Lung (tissue), 12 donors: Measurements from ENCODE around the gene SLC35E2B. TPM values are rescaled to one million over a fixed set of nuclear protein-coding genes. Genes with fewer than 3 reads are reported as not detected.
"Not testable (repeated sequence)": the region's sequence is repeated elsewhere in the genome, so short reads cannot be mapped to it uniquely, and the experiment has no call there.

Experiments used
- ATAC-seq: fragments of 200-7000 bp; cut with Tn5 transposase; one replicate; pipeline ENCODE4 v1.9.1; 2020; ENCODE audit warnings: moderate number of reproducible peaks; ENCODE audit not compliant: insufficient read depth, low FRiP score
- DNase-seq, 3 donors: peaks; one replicate each; pipeline ENCODE4 v3.0.0-alpha.2; 2013 to 2017
- H3K27ac ChIP-seq, 2 donors: one replicate each; pipeline ENCODE4 v1.5.1; 2013; ENCODE audit warnings: mild to moderate bottlenecking in 2 of 2, moderate library complexity in 2 of 2, control low read depth in 1 of 2, inconsistent platforms in 1 of 2, low read depth in 1 of 2, low read length in 1 of 2
- H3K27me3 ChIP-seq, 3 donors: one replicate each; pipeline ENCODE4 v1.5.1; 2013; ENCODE audit warnings: low read length in 2 of 3; ENCODE audit not compliant: control insufficient read depth in 3 of 3, insufficient read depth in 3 of 3
- H3K36me3 ChIP-seq, 4 donors: one replicate each; pipeline ENCODE4 v1.5.1; 2013; ENCODE audit warnings: low read length in 4 of 4, mild to moderate bottlenecking in 1 of 4, moderate library complexity in 1 of 4; ENCODE audit not compliant: control insufficient read depth in 4 of 4, insufficient read depth in 4 of 4
- H3K4me1 ChIP-seq, 5 donors: one replicate each; pipeline ENCODE4 v1.5.1; 2013; ENCODE audit warnings: low read length in 5 of 5, mild to moderate bottlenecking in 2 of 5, moderate library complexity in 1 of 5; ENCODE audit not compliant: control insufficient read depth in 5 of 5, insufficient read depth in 5 of 5
- H3K4me3 ChIP-seq: one replicate; pipeline ENCODE4 v1.5.1; 2013; ENCODE audit warnings: mild to moderate bottlenecking, control low read depth, moderate library complexity
- H3K9ac ChIP-seq, 2 donors: one replicate each; pipeline ENCODE4 v1.5.1; 2013; ENCODE audit warnings: low read length in 2 of 2, control low read depth in 1 of 2; ENCODE audit not compliant: insufficient read depth in 1 of 2
- H3K9me3 ChIP-seq, 4 donors: one replicate each; pipeline ENCODE4 v1.5.1; 2013; ENCODE audit warnings: low read length in 3 of 4, mild to moderate bottlenecking in 1 of 4, moderate library complexity in 1 of 4; ENCODE audit not compliant: control insufficient read depth in 4 of 4, insufficient read depth in 3 of 4
- CTCF ChIP-seq: IDR thresholded peaks from 2 replicates; pipeline ENCODE4 v1.5.1; 2012; ENCODE audit warnings: mild to moderate bottlenecking; ENCODE audit errors: control extremely low read depth, extremely low read depth
- WGBS, 2 donors: extraction: QIAGEN DNeasy Blood & Tissue Kit; methylation state at CpG; one replicate each; pipeline ENCODE4 v1.1.7; 2013; 5-methylcytosine and 5-hydroxymethylcytosine counted together
- polyA plus RNA-seq, 2 donors: library from polyadenylated mRNA; stranded (reverse); fragments of 200-250 nt; gene quantifications; one replicate each; pipeline ENCODE4 v1.2.1, GENCODE V29; 2013
- total RNA-seq, 2 donors: library from RNA; depleted of rRNA in 1 of 2; stranded (reverse); fragments of >200 nt in 1 of 2; gene quantifications; one replicate each; pipeline ENCODE4 v1.2.1, GENCODE V29; 2014 to 2021
- donor health status: control.
- donor health status: control.
- donor health status: Bipolar disorder and iron deficiency.
- donor health status: healthy.
- donor health status: DM: yes; HTN: yes; CAD: no.

The SLC35E2B gene
- total and polyA plus RNA-seq, 4 donors: 19.1 to 45.9 (median 30.9) TPM

- Histone ChIP-seq H3K27ac (no peak overlapping the region), H3K4me1 (peaks cover 0 to 14% (median 7%) of the 10 kb centered on the region in 5 donors), H3K27me3 (no peaks in the 10 kb centered on the region), H3K36me3 (peaks cover 0 to 6% (median 1%) of the 10 kb centered on the region in 4 donors), H3K4me3 (no peak overlapping the region), H3K9ac (no peak overlapping the region), H3K9me3 (no peaks in the 10 kb centered on the region)
- WGBS, 2 donors: 93 to 94% methylated on average over 32 of the region's 32 CpGs
- TF ChIP-seq CTCF: no peak
- no peak for DNase-seq
- ATAC-seq: no peak
Observed at GRCh38 chr1:1680031-1680911, 12.3 kb downstream of the SLC35E2B start.

- no peak for ATAC-seq
- TF ChIP-seq CTCF: no peak
- WGBS, 2 donors: 74 to 76% methylated on average over 24 of the region's 24 CpGs
- H3K9ac ChIP-seq: no peak overlapping the region
- no peaks in the 10 kb centered on the region for H3K9me3 ChIP-seq
- peaks cover 0 to 8% (median 1%) of the 10 kb centered on the region in 4 donors for H3K36me3 ChIP-seq
- no peak overlapping the region for H3K4me3 ChIP-seq
- DNase-seq: no peak
- no peaks in the 10 kb centered on the region for H3K27me3 ChIP-seq
- H3K27ac ChIP-seq: peak overlapping the region; percentile 15 to 29
- H3K4me1 ChIP-seq: peaks cover 0 to 14% (median 7%) of the 10 kb centered on the region in 5 donors
Observed at GRCh38 chr1:1678581-1679380, 13.8 kb downstream of the SLC35E2B start.

GRCh38 chr1:1677718-1678580 lies 14.6 kb downstream of the SLC35E2B start:
- ATAC-seq: no peak
- Histone ChIP-seq H3K4me3 (no peak overlapping the region), H3K9me3 (no peaks in the 10 kb centered on the region), H3K27ac (peak overlapping the region in 1 of 2 donors; percentile 15), H3K4me1 (peaks cover 0 to 9% (median 2%) of the 10 kb centered on the region in 5 donors), H3K36me3 (peaks cover 0 to 3% (median 1%) of the 10 kb centered on the region in 4 donors), H3K9ac (no peak overlapping the region), H3K27me3 (no peaks in the 10 kb centered on the region)
- TF ChIP-seq CTCF: no peak
- 39 to 66% methylated on average over 39 of the region's 39 CpGs for WGBS, 2 donors
- DNase-seq: peak in 1 of 3 donors; percentile 21

GRCh38 chr1:1676087-1676486 lies 16.5 kb downstream of the SLC35E2B start:
- H3K9ac ChIP-seq, DNase-seq, H3K27ac ChIP-seq, H3K4me3 ChIP-seq, ATAC-seq, H3K4me1 ChIP-seq, H3K9me3 ChIP-seq, H3K27me3 ChIP-seq: not testable (repeated sequence)
- peaks cover 0 to 15% (median 7%) of the 10 kb centered on the region in 4 donors for H3K36me3 ChIP-seq
- 84 to 88% methylated on average over 2 to 10 of the region's 21 CpGs for WGBS, 2 donors

GRCh38 chr1:1675218-1675617 lies 17.4 kb downstream of the SLC35E2B start:
- not testable (repeated sequence) for H3K4me3 ChIP-seq, H3K27me3 ChIP-seq, H3K4me1 ChIP-seq, DNase-seq, H3K9me3 ChIP-seq, H3K27ac ChIP-seq, H3K9ac ChIP-seq, ATAC-seq
- WGBS, 2 donors: 87 to 97% methylated on average over 8 to 17 of the region's 18 CpGs
- peaks cover 0 to 19% (median 9%) of the 10 kb centered on the region in 4 donors for H3K36me3 ChIP-seq
